RWPE2 (cell line): ENCODE results near the gene SCG2.
A peak's percentile ranks its signal among the peaks of the same experiment; 100 is the strongest.

Source experiments
- ATAC-seq: fragments of 200-7000 bp; cut with Tn5 transposase; 3 replicates; pipeline ENCODE4 v1.9.1; 2021; ENCODE audit warnings: low read depth
- DNase-seq: peaks from one replicate; pipeline ENCODE4 v3.0.0-alpha.2; 2020; ENCODE audit warnings: low spot score
- H3K27ac ChIP-seq: fragments of 450-650 bp; 2 replicates; pipeline ENCODE4 v1.5.1; 2017; ENCODE audit warnings: mild to moderate bottlenecking; ENCODE audit not compliant: poor library complexity, severe bottlenecking
- H3K27me3 ChIP-seq: fragments of 250-450 bp; sonication (Bioruptor Pico); 2 replicates; pipeline ENCODE4 v1.5.1; 2021; ENCODE audit warnings: mild to moderate bottlenecking, moderate library complexity; ENCODE audit not compliant: insufficient read depth, poor library complexity, severe bottlenecking
- H3K36me3 ChIP-seq: fragments of 250-450 bp; sonication (Bioruptor Pico); 2 replicates; pipeline ENCODE4 v1.5.1; 2020; ENCODE audit warnings: low read depth, mild to moderate bottlenecking, moderate library complexity
- H3K4me1 ChIP-seq: fragments of 250-450 bp; sonication (Bioruptor Pico); 2 replicates; pipeline ENCODE4 v1.5.1; 2021; ENCODE audit warnings: mild to moderate bottlenecking, moderate library complexity; ENCODE audit not compliant: insufficient read depth, poor library complexity, severe bottlenecking
- H3K4me3 ChIP-seq: fragments of 250-450 bp; sonication (Bioruptor Pico); 2 replicates; pipeline ENCODE4 v1.5.1; 2021; ENCODE audit warnings: mild to moderate bottlenecking, moderate library complexity; ENCODE audit not compliant: severe bottlenecking
- H3K9me3 ChIP-seq: fragments of 250-450 bp; sonication (Bioruptor Pico); 2 replicates; pipeline ENCODE4 v1.5.1; 2021; ENCODE audit warnings: mild to moderate bottlenecking, moderate library complexity; ENCODE audit not compliant: severe bottlenecking
- CTCF ChIP-seq: fragments of 450-650 bp; IDR thresholded peaks from one replicate; pipeline ENCODE4 v1.5.1; 2017; ENCODE audit warnings: mild to moderate bottlenecking, moderate library complexity; ENCODE audit not compliant: poor library complexity, severe bottlenecking

Gene SCG2

GRCh38 chr2:223576873-223577272, 25.3 kb downstream of the SCG2 start:
- peaks cover 6% of the 10 kb centered on the region for H3K4me1 ChIP-seq
- ATAC-seq, result peak; percentile 72
- no peak overlapping the region for H3K27ac ChIP-seq
- no peaks in the 10 kb centered on the region for H3K27me3 ChIP-seq
- no peak overlapping the region for H3K4me3 ChIP-seq
- H3K9me3 ChIP-seq, result no peaks in the 10 kb centered on the region
- H3K36me3 ChIP-seq, result no peaks in the 10 kb centered on the region
- no peak for DNase-seq
- no peak for TF ChIP-seq CTCF

DNA sequence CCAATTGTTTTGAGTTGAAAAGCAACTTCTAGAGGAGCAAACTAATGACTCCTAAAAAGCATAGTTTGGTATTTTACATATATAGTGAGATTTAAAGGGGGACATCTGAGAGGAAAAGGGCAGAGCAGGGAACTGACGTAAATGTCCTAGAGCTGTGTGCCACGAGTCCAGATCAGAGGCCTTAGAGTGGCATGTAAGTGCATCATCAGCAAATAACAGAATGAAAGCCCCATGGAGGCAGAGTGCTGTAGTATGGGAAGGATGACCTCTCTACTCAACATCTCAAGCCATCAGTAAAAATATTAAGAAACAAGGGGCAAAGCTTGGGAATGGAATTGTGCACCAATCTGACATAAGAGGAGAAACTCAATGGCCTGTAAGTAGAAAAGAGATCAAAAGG, 31.4 kb downstream of the SCG2 start:
- Histone ChIP-seq H3K4me3 (no peak overlapping the region), H3K27me3 (no peaks in the 10 kb centered on the region), H3K36me3 (no peaks in the 10 kb centered on the region), H3K27ac (no peak overlapping the region), H3K4me1 (no peaks in the 10 kb centered on the region), H3K9me3 (no peaks in the 10 kb centered on the region)
- no peak for ATAC-seq
- no peak for DNase-seq
- TF ChIP-seq CTCF, result no peak

DNA sequence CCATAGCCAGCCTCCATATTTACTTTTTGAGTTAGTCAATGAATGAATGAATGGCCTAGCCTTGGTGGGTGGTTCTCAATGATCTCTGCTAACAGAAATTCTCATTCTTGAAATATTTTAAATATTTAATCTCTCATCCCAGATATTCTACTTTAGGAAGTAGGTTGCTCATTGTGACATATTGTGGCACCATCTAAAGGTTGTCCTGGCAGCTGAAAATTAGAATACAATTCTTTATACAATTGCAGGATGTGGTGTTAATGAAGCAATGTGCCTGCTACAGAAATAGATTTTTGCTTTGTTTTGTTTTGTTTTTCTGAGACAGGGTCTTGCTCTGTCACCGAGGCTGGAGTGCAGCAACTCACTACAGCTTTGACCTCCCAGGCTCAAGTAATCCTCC, 35.8 kb downstream of the SCG2 start:
- Histone ChIP-seq H3K27me3 (no peaks in the 10 kb centered on the region), H3K27ac (no peak overlapping the region), H3K9me3 (no peaks in the 10 kb centered on the region), H3K36me3 (no peaks in the 10 kb centered on the region), H3K4me3 (no peak overlapping the region), H3K4me1 (peaks cover 19% of the 10 kb centered on the region)
- no peak for TF ChIP-seq CTCF
- no peak for ATAC-seq
- DNase-seq, result no peak

DNA sequence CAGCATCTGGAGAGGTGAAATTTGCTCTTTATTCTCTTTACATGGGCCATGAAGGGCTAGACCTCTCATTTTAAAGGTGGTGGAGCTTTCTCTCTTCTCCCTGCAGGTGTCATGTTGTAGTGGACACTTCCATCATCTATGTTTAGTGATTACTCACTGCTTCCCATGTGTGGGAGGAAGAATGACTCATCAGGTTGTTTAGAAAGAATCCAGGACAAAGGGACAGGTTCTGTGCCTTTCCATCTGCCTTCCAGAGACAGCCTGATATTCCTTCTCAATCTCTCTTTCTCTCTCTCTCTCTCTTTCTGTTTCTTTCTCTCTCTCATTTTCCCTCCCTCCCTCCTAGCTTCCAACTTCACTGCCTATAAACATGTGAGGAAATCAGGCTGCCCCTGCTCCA, 38.7 kb downstream of the SCG2 start:
- peak; percentile 28 for TF ChIP-seq CTCF
- Histone ChIP-seq H3K4me1 (peaks cover 31% of the 10 kb centered on the region), H3K4me3 (no peak overlapping the region), H3K36me3 (no peaks in the 10 kb centered on the region), H3K27me3 (no peaks in the 10 kb centered on the region), H3K27ac (peak overlapping the region; percentile 34), H3K9me3 (no peaks in the 10 kb centered on the region)
- ATAC-seq (peak; percentile 97), DNase-seq (no peak)

DNA sequence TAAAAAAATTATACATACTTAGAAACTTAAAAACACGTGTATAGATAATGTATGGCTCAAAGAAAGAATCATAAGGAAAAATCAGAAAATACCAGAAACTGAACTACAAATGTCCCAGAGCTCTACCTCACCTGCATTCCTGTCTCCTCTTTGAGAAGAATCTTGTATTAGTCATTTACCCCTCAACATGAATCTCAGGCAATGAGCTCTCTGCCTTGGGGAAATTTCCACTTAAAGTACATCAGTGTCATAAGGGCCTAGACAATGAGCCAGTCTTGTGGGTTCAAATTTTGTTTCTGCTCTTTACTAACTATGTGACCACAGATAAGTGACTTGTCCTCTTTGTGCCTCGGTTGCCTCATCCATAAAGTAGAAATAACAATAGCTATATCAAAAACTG, 40.1 kb downstream of the SCG2 start:
- Histone ChIP-seq H3K36me3 (no peaks in the 10 kb centered on the region), H3K4me1 (peaks cover 39% of the 10 kb centered on the region), H3K27ac (no peak overlapping the region), H3K27me3 (no peaks in the 10 kb centered on the region), H3K9me3 (no peaks in the 10 kb centered on the region), H3K4me3 (no peak overlapping the region)
- ATAC-seq (0 out of 3 replicates have a peak, but pooled peaks have one; percentile 28), DNase-seq (no peak)
- TF ChIP-seq CTCF, result no peak
